GM23338 (cell line): ENCODE measurements around the gene CRTC1. TPM values are rescaled to one million over a fixed set of nuclear protein-coding genes. Genes with fewer than 3 reads are reported as not detected.

Experiments
- ATAC-seq: fragments of 200-7000 bp; cut with Tn5 transposase; 3 replicates; pipeline ENCODE4 v1.9.1; 2020
- DNase-seq: peaks from one replicate; pipeline ENCODE4 v3.0.0-alpha.2; 2015; ENCODE audit warnings: low spot score
- H2AFZ ChIP-seq: fragments of 200-600 bp; sonication (generic); 2 replicates; pipeline ENCODE4 v1.8.0; 2016; ENCODE audit warnings: antibody characterized with exemption, mild to moderate bottlenecking, moderate library complexity
- H3F3A ChIP-seq: fragments of 200-600 bp; sonication (generic); replicated peaks from 2 replicates; pipeline ENCODE4 v1.8.0; 2017; ENCODE audit warnings: antibody characterized with exemption, mixed run types, low read depth
- H3K27ac ChIP-seq: fragments of 200-600 bp; sonication (generic); 2 replicates; pipeline ENCODE4 v1.6.1; 2016; ENCODE audit warnings: low read depth
- H3K27me3 ChIP-seq: fragments of 200-600 bp; sonication (generic); 2 replicates; pipeline ENCODE4 v1.8.0; 2016; ENCODE audit warnings: mild to moderate bottlenecking, mixed run types, moderate library complexity; ENCODE audit not compliant: insufficient read depth
- H3K36me3 ChIP-seq: fragments of 200-600 bp; sonication (generic); 2 replicates; pipeline ENCODE4 v1.8.0; 2016; ENCODE audit warnings: mild to moderate bottlenecking; ENCODE audit not compliant: insufficient read depth
- H3K4me1 ChIP-seq: fragments of 200-600 bp; sonication (generic); 2 replicates; pipeline ENCODE4 v1.8.0; 2016; ENCODE audit warnings: mild to moderate bottlenecking, moderate library complexity; ENCODE audit not compliant: insufficient read depth
- H3K4me2 ChIP-seq: fragments of 200-600 bp; sonication (generic); 2 replicates; pipeline ENCODE4 v1.7.1; 2017; ENCODE audit warnings: mixed run types
- H3K4me3 ChIP-seq: fragments of 200-600 bp; sonication (generic); 2 replicates; pipeline ENCODE4 v1.6.1; 2016; ENCODE audit warnings: mixed run types
- H3K79me2 ChIP-seq: fragments of 200-600 bp; sonication (generic); replicated peaks from 2 replicates; pipeline ENCODE4 v1.8.0; 2017; ENCODE audit warnings: mild to moderate bottlenecking; ENCODE audit not compliant: insufficient read depth
- H3K9me2 ChIP-seq: fragments of 200-600 bp; sonication (generic); 2 replicates; pipeline ENCODE4 v1.8.0; 2017; ENCODE audit not compliant: insufficient read depth
- H4K20me1 ChIP-seq: fragments of 200-600 bp; sonication (generic); replicated peaks from 2 replicates; pipeline ENCODE4 v1.8.0; 2017; ENCODE audit warnings: mild to moderate bottlenecking; ENCODE audit not compliant: insufficient read depth
- H3K27ac Mint-ChIP-seq: 2 replicates; pipeline ENCODE4 v1.8.0; 2020; ENCODE audit warnings: inconsistent platforms, mild to moderate bottlenecking, moderate library complexity, mixed read lengths
- H3K27me3 Mint-ChIP-seq: 3 replicates; pipeline ENCODE4 v1.8.0; 2022; ENCODE audit warnings: low read depth, mild to moderate bottlenecking, moderate library complexity, mixed read lengths, inconsistent platforms; ENCODE audit not compliant: insufficient read depth, poor library complexity
- H3K36me3 Mint-ChIP-seq: 3 replicates; pipeline ENCODE4 v1.8.0; 2021; ENCODE audit warnings: low read depth, mild to moderate bottlenecking, inconsistent platforms, moderate library complexity, mixed read lengths
- H3K4me1 Mint-ChIP-seq: 3 replicates; pipeline ENCODE4 v1.8.0; 2020; ENCODE audit warnings: mild to moderate bottlenecking, inconsistent platforms, mixed read lengths
- H3K4me3 Mint-ChIP-seq: 3 replicates; pipeline ENCODE4 v1.8.0; 2021; ENCODE audit warnings: moderate library complexity, mild to moderate bottlenecking, inconsistent platforms, mixed read lengths
- H3K9me3 Mint-ChIP-seq: 3 replicates; pipeline ENCODE4 v1.8.0; 2020; ENCODE audit warnings: moderate library complexity, mild to moderate bottlenecking, inconsistent platforms, mixed read lengths
- CREB1 ChIP-seq: fragments of 250-450 bp; sonication (Bioruptor Pico); IDR thresholded peaks from 2 replicates; pipeline ENCODE4 v1.5.0; 2020; ENCODE audit warnings: low read depth, mild to moderate bottlenecking, moderate library complexity
- CTCF ChIP-seq, 2 experiments: fragments of 200-600 bp in 1 of 2; sonication (generic) in 1 of 2; conservative IDR thresholded peaks; 2 replicates each; pipeline versions ENCODE4 v1.5.1 to v1.6.1; 2016 to 2017; ENCODE audit warnings: antibody characterized with exemption in 2 of 2, low read depth in 2 of 2, mild to moderate bottlenecking in 2 of 2, moderate library complexity in 1 of 2
- ETS1 ChIP-seq: IDR thresholded peaks from 2 replicates; pipeline ENCODE4 v1.6.1; 2016; ENCODE audit warnings: antibody characterized with exemption
- EZH2 ChIP-seq: fragments of 200-600 bp; sonication (generic); IDR thresholded peaks from one replicate; pipeline ENCODE4 v1.8.0; 2017; ENCODE audit warnings: antibody characterized with exemption, mild to moderate bottlenecking, low read depth; ENCODE audit not compliant: unreplicated experiment
- EZH2phosphoT487 ChIP-seq: fragments of 200-600 bp; sonication (generic); IDR thresholded peaks from one replicate; pipeline ENCODE4 v1.8.1; 2018; ENCODE audit warnings: antibody characterized with exemption; ENCODE audit not compliant: unreplicated experiment
- JUNB ChIP-seq: IDR thresholded peaks from one replicate; pipeline ENCODE4 v1.6.1; 2016; ENCODE audit warnings: antibody characterized with exemption; ENCODE audit not compliant: unreplicated experiment
- NANOG ChIP-seq: IDR thresholded peaks from 2 replicates; pipeline ENCODE4 v1.6.1; 2016; ENCODE audit warnings: antibody characterized with exemption, borderline replicate concordance
- POLR2AphosphoS5 ChIP-seq: IDR thresholded peaks from 2 replicates; pipeline ENCODE4 v1.6.1; 2016; ENCODE audit warnings: antibody characterized with exemption, low read depth
- REST ChIP-seq: IDR thresholded peaks from one replicate; pipeline ENCODE4 v1.6.1; 2018; ENCODE audit warnings: antibody characterized with exemption; ENCODE audit not compliant: unreplicated experiment
- STAT1 ChIP-seq: IDR thresholded peaks from one replicate; pipeline ENCODE4 v1.6.1; 2016; ENCODE audit warnings: antibody characterized with exemption; ENCODE audit not compliant: unreplicated experiment
- ZNF114 ChIP-seq: fragments of 250-450 bp; sonication (Bioruptor Pico); IDR thresholded peaks from 2 replicates; pipeline ENCODE4 v1.5.0; 2020; ENCODE audit warnings: mild to moderate bottlenecking, moderate library complexity
- ZNF331 ChIP-seq: fragments of 250-450 bp; sonication (Bioruptor Pico); IDR thresholded peaks from 2 replicates; pipeline ENCODE4 v1.5.0; 2020; ENCODE audit warnings: low read depth, mild to moderate bottlenecking, moderate library complexity
- ZNF462 ChIP-seq: fragments of 250-450 bp; sonication (Bioruptor Pico); IDR thresholded peaks from 2 replicates; pipeline ENCODE4 v1.5.0; 2020; ENCODE audit warnings: mild to moderate bottlenecking, moderate library complexity
- polyA plus RNA-seq: library from polyadenylated mRNA; unstranded; fragments of >200 nt; fragmentation: Nextera tagmentation; extraction: Ambion mirVana; gene quantifications from 2 replicates; pipeline ENCODE4 v1.2.1, GENCODE V29; 2016
- total RNA-seq: library from RNA; depleted of rRNA; stranded (reverse); fragments of >200 nt; shearing (Covaris generic); gene quantifications from 2 replicates; pipeline ENCODE4 v1.2.3, GENCODE V29; 2014

Gene CRTC1
- total and polyA plus RNA-seq, 2 experiments from 2014 or later: 5.4 to 8.4 TPM

GRCh38 chr19:18777301-18778075 lies 94.0 kb downstream of the CRTC1 start:
- no peak overlapping the region for H3K4me2 ChIP-seq
- ATAC-seq (peak; percentile 4), DNase-seq (no peak)
- H2AFZ ChIP-seq: no peak overlapping the region
- no peaks in the 10 kb centered on the region for H3F3A ChIP-seq
- TF ChIP-seq EZH2phosphoT487 (no peak), EZH2 (no peak), ZNF331 (CRISPR knock-in tag) (no peak), ETS1 (no peak), ZNF114 (CRISPR knock-in tag) (no peak), CTCF (conservative IDR thresholded peaks at IDR 0.05; ENCODE audit: low read depth in 2 of 2) (no peak), POLR2AphosphoS5 (no peak), ZNF462 (CRISPR knock-in tag) (no peak), REST (no peak), CREB1 (CRISPR knock-in tag) (no peak), JUNB (no peak), NANOG (no peak), STAT1 (no peak)
- no peaks in the 10 kb centered on the region for H3K79me2 ChIP-seq
- H3K4me1 Mint-ChIP-seq: no peaks in the 10 kb centered on the region
- H3K27me3 Mint-ChIP-seq: peaks cover 70% of the 10 kb centered on the region
- no peak overlapping the region for H3K27ac Mint-ChIP-seq
- no peaks in the 10 kb centered on the region; the same call in 1 of the 2 replicates for H4K20me1 ChIP-seq
- H3K9me3 Mint-ChIP-seq: no peaks in the 10 kb centered on the region
- H3K27ac ChIP-seq: no peak overlapping the region
- no peaks in the 10 kb centered on the region for H3K4me1 ChIP-seq
- no peaks in the 10 kb centered on the region for H3K9me2 ChIP-seq
- H3K36me3 ChIP-seq: no peaks in the 10 kb centered on the region
- no peaks in the 10 kb centered on the region for H3K36me3 Mint-ChIP-seq
- no peak overlapping the region for H3K4me3 Mint-ChIP-seq
- H3K4me3 ChIP-seq: no peak overlapping the region
- H3K27me3 ChIP-seq: peaks cover 91% of the 10 kb centered on the region
